Ishikawa (cell line): ENCODE results near the gene KIF26B.

ENCODE experiments used
- CEBPB ChIP-seq: IDR thresholded peaks from 2 replicates; pipeline ENCODE4 v1.6.1; 2012
- CREB1 ChIP-seq: IDR thresholded peaks from 2 replicates; pipeline ENCODE4 v1.6.1; 2012; ENCODE audit warnings: low read depth
- EGR1 ChIP-seq: IDR thresholded peaks from 2 replicates; pipeline ENCODE4 v1.6.1; 2012
- EP300 ChIP-seq: IDR thresholded peaks from 2 replicates; pipeline ENCODE4 v1.6.1; 2012; ENCODE audit warnings: borderline replicate concordance
- FOXM1 ChIP-seq: IDR thresholded peaks from 2 replicates; pipeline ENCODE4 v1.6.1; 2012; ENCODE audit warnings: low read depth, borderline replicate concordance
- MAX ChIP-seq: IDR thresholded peaks from 2 replicates; pipeline ENCODE4 v1.6.1; 2012
- NFIC ChIP-seq: IDR thresholded peaks from 2 replicates; pipeline ENCODE4 v1.6.1; 2012
- RAD21 ChIP-seq: IDR thresholded peaks from 2 replicates; pipeline ENCODE4 v1.6.1; 2012; ENCODE audit warnings: low read depth
- REST ChIP-seq: IDR thresholded peaks from 2 replicates; pipeline ENCODE4 v1.6.1; 2012; ENCODE audit warnings: low read depth, mild to moderate bottlenecking
- TAF1 ChIP-seq: IDR thresholded peaks from 2 replicates; pipeline ENCODE4 v1.6.1; 2012; ENCODE audit warnings: low read depth, mild to moderate bottlenecking
- TCF12 ChIP-seq: IDR thresholded peaks from 2 replicates; pipeline ENCODE4 v1.6.1; 2012; ENCODE audit warnings: low read depth
- TEAD4 ChIP-seq: IDR thresholded peaks from 2 replicates; pipeline ENCODE4 v1.6.1; 2012
- USF1 ChIP-seq: IDR thresholded peaks from 2 replicates; pipeline ENCODE4 v1.6.1; 2012
- YY1 ChIP-seq: IDR thresholded peaks from 2 replicates; pipeline ENCODE4 v1.6.1; 2012; ENCODE audit warnings: low read depth
- ZBTB7A ChIP-seq: IDR thresholded peaks from 2 replicates; pipeline ENCODE4 v1.6.1; 2012; ENCODE audit warnings: low read depth

KIF26B gene

GRCh38 chr1:245550720-245551043 lies 395.9 kb downstream of the KIF26B start:
- TF ChIP-seq EGR1 (no peak), ZBTB7A (no peak), MAX (no peak), TEAD4 (no peak), CREB1 (no peak), TCF12 (no peak), RAD21 (no peak), TAF1 (no peak)

- TF ChIP-seq RAD21 (no peak), MAX (no peak), YY1 (no peak), EP300 (no peak), USF1 (no peak), TAF1 (no peak), NFIC (no peak), REST (no peak), FOXM1 (no peak), CREB1 (no peak), TCF12 (no peak), TEAD4 (no peak), ZBTB7A (no peak), EGR1 (no peak), CEBPB (no peak)
Observed at GRCh38 chr1:245551536-245551935, 396.8 kb downstream of the KIF26B start.

- TF ChIP-seq EP300 (no peak), EGR1 (no peak), TCF12 (no peak), ZBTB7A (no peak), TEAD4 (no peak), CREB1 (no peak)
Observed at GRCh38 chr1:245552331-245552730, 397.5 kb downstream of the KIF26B start.

- TF ChIP-seq TCF12 = no peak
- TF ChIP-seq YY1 = no peak
- no peak for TF ChIP-seq REST
- TF ChIP-seq RAD21 = no peak
- TF ChIP-seq CREB1 = no peak
- TF ChIP-seq MAX = no peak
- no peak for TF ChIP-seq CEBPB
Observed at GRCh38 chr1:245556057-245556456, 401.3 kb downstream of the KIF26B start.

GRCh38 chr1:245558069-245558468 lies 403.3 kb downstream of the KIF26B start:
- TF ChIP-seq ZBTB7A = no peak
- TF ChIP-seq TCF12 = no peak
- no peak for TF ChIP-seq EP300
- TF ChIP-seq TEAD4 = no peak
- TF ChIP-seq RAD21 = no peak
- no peak for TF ChIP-seq CEBPB

GRCh38 chr1:245560316-245560859 lies 405.6 kb downstream of the KIF26B start:
- TF ChIP-seq FOXM1 = no peak

GRCh38 chr1:245561665-245562234 lies 407.0 kb downstream of the KIF26B start:
- TF ChIP-seq MAX (no peak), EGR1 (no peak), TCF12 (no peak), CEBPB (no peak), USF1 (no peak), YY1 (no peak), TAF1 (no peak), EP300 (no peak), REST (no peak), RAD21 (no peak), FOXM1 (no peak)
